GM12878 (cell line): ENCODE data around the gene ANKRD45. TPM values are rescaled to one million over a fixed set of nuclear protein-coding genes. Genes with fewer than 3 reads are reported as not detected.

Experiments used
- ATAC-seq: fragments of 200-7000 bp; cut with Tn5 transposase; 3 replicates; pipeline ENCODE4 v1.9.1; 2020; ENCODE audit warnings: mild to moderate bottlenecking, moderate library complexity
- BruUV-seq: library from RNA; stranded (reverse); fragments of 400-500 nt; replicated peaks from 2 replicates; lab custom pipeline; 2021; lab: Mats Ljungman, UMichigan
- CTCF ChIA-PET: fragments of 300-600 bp; sonication (Branson Sonifier 250); formaldehyde crosslinking; extraction: SDS; loops from one replicate; lab custom pipeline; 2021; ENCODE audit warnings: inconsistent platforms; lab: Yijun Ruan, JAX
- POLR2A ChIA-PET: fragments of 350-600 bp; formaldehyde crosslinking; extraction: SDS; loops from one replicate; lab custom pipeline; 2021; ENCODE audit warnings: inconsistent platforms; lab: Charles Lee
- RAD21 ChIA-PET: fragments of 300-600 bp; sonication (Branson Sonifier 250); formaldehyde crosslinking; loops from one replicate; lab custom pipeline; 2023; ENCODE audit warnings: antibody characterized with exemption; ENCODE audit not compliant: unreplicated experiment; lab: Charles Lee
- SMC1A ChIA-PET: fragments of 300-600 bp; sonication (Branson Sonifier 250); formaldehyde crosslinking; loops from one replicate; lab custom pipeline; 2023; ENCODE audit not compliant: unreplicated experiment, uncharacterized antibody; lab: Charles Lee
- DNase-seq: peaks from one replicate; pipeline ENCODE4 v3.0.0-alpha.2; 2011; ENCODE audit warnings: low read depth, low spot score
- FAIRE-seq: peaks from 3 replicates; lab custom pipeline; 2011; peaks lifted over from hg19 to GRCh38; lab: Jason Lieb, UNC
- H2AFZ ChIP-seq: 2 replicates; pipeline ENCODE4 v1.6.0; 2011; ENCODE audit warnings: low read depth, low read length, control low read depth; ENCODE audit not compliant: control insufficient read depth
- H3K27ac ChIP-seq: 2 replicates; pipeline ENCODE4 v1.5.1; 2011; ENCODE audit warnings: control low read depth; ENCODE audit not compliant: control insufficient read depth, insufficient read depth
- H3K27me3 ChIP-seq, 2 experiments: replicated peaks in 1 of 2; 2 replicates each; pipeline versions ENCODE4 v1.6.0 to v1.6.1; 2011; ENCODE audit warnings: low read length in 1 of 2; ENCODE audit not compliant: control insufficient read depth in 2 of 2, insufficient read depth in 2 of 2
- H3K36me3 ChIP-seq, 2 experiments: 2 replicates each; pipeline ENCODE4 v1.5.1; 2011; ENCODE audit warnings: low read length in 1 of 2; ENCODE audit not compliant: control insufficient read depth in 2 of 2, insufficient read depth in 2 of 2
- H3K4me1 ChIP-seq: 2 replicates; pipeline ENCODE4 v1.6.1; 2011; ENCODE audit warnings: mild to moderate bottlenecking, low read length, moderate library complexity, mixed read lengths; ENCODE audit not compliant: control insufficient read depth, insufficient read depth
- H3K4me2 ChIP-seq: 2 replicates; pipeline ENCODE4 v1.6.0; 2011; ENCODE audit warnings: control low read depth; ENCODE audit not compliant: control insufficient read depth, insufficient read depth
- H3K4me3 ChIP-seq: fragments of 200-600 bp; sonication (generic); 2 replicates; pipeline ENCODE4 v1.5.1; 2016
- H3K79me2 ChIP-seq: 2 replicates; pipeline ENCODE4 v1.6.0; 2011; ENCODE audit warnings: low read length; ENCODE audit not compliant: control insufficient read depth, insufficient read depth
- H3K9ac ChIP-seq: 2 replicates; pipeline ENCODE4 v1.8.0; 2011; ENCODE audit warnings: low read length, control low read depth, mixed read lengths; ENCODE audit not compliant: control insufficient read depth, insufficient read depth
- H3K9me3 ChIP-seq: replicated peaks from 3 replicates; pipeline ENCODE4 v1.5.1; 2011; ENCODE audit warnings: mild to moderate bottlenecking, low read length; ENCODE audit not compliant: control insufficient read depth, insufficient read depth
- H4K20me1 ChIP-seq: 2 replicates; pipeline ENCODE4 v1.6.0; 2011; ENCODE audit not compliant: control insufficient read depth, insufficient read depth
- CBX5 ChIP-seq: sonication (generic); IDR thresholded peaks from 2 replicates; pipeline ENCODE4 v1.6.1; 2016; ENCODE audit warnings: low read depth, moderate library complexity, mild to moderate bottlenecking, inconsistent platforms
- CREB1 ChIP-seq: IDR thresholded peaks from 2 replicates; pipeline ENCODE4 v1.6.1; 2012; ENCODE audit warnings: low read depth, mild to moderate bottlenecking, inconsistent platforms
- ESRRA ChIP-seq: IDR thresholded peaks from 2 replicates; pipeline ENCODE4 v1.6.1; 2012; ENCODE audit warnings: mild to moderate bottlenecking, low read length, improper control_type of control experiment
- FOS ChIP-seq: IDR thresholded peaks from 3 replicates; pipeline ENCODE4 v1.6.1; 2011; ENCODE audit warnings: borderline replicate concordance; ENCODE audit not compliant: insufficient read length; ENCODE audit errors: extremely low read depth
- IKZF2 ChIP-seq, 2 experiments: fragments of 450-650 bp; IDR thresholded peaks; 2 replicates each; pipeline ENCODE4 v1.6.1; 2017; ENCODE audit warnings: mild to moderate bottlenecking in 2 of 2, moderate library complexity in 2 of 2
- KLF5 ChIP-seq: fragments of 450-650 bp; IDR thresholded peaks from 2 replicates; pipeline ENCODE4 v1.6.1; 2014; ENCODE audit warnings: mild to moderate bottlenecking; ENCODE audit not compliant: partially characterized antibody
- MTA3 ChIP-seq: IDR thresholded peaks from 2 replicates; pipeline ENCODE4 v1.6.1; 2012; ENCODE audit warnings: low read length, inconsistent platforms, borderline replicate concordance
- NKRF ChIP-seq: fragments of 450-650 bp; conservative IDR thresholded peaks from 2 replicates; pipeline ENCODE4 v1.6.1; 2017; ENCODE audit warnings: mild to moderate bottlenecking, moderate library complexity
- NR2C1 ChIP-seq: fragments of 450-650 bp; IDR thresholded peaks from 2 replicates; pipeline ENCODE4 v1.6.1; 2017; ENCODE audit warnings: antibody characterized with exemption, mild to moderate bottlenecking, moderate library complexity
- PAX5 ChIP-seq: IDR thresholded peaks from 2 replicates; pipeline ENCODE4 v1.6.1; 2011; ENCODE audit warnings: low read depth, low read length, borderline replicate concordance
- SIN3A ChIP-seq: IDR thresholded peaks from 2 replicates; pipeline ENCODE4 v1.6.1; 2012; ENCODE audit warnings: low read depth, low read length, improper control_type of control experiment
- SMAD5 ChIP-seq: IDR thresholded peaks from 2 replicates; pipeline ENCODE4 v1.6.1; 2016; ENCODE audit warnings: antibody characterized with exemption, low read depth
- SREBF2 ChIP-seq: IDR thresholded peaks from 2 replicates; pipeline ENCODE4 v1.6.1; 2012; ENCODE audit warnings: mild to moderate bottlenecking, low read length
- TARDBP ChIP-seq: IDR thresholded peaks from 2 replicates; pipeline ENCODE4 v1.6.1; 2016; ENCODE audit warnings: borderline replicate concordance
- TCF12 ChIP-seq: IDR thresholded peaks from 2 replicates; pipeline ENCODE4 v1.6.1; 2011; ENCODE audit warnings: low read depth, mild to moderate bottlenecking, low read length
- ZBTB40 ChIP-seq: fragments of 450-650 bp; IDR thresholded peaks from 2 replicates; pipeline ENCODE4 v1.6.1; 2016; ENCODE audit warnings: mild to moderate bottlenecking, moderate library complexity, borderline replicate concordance
- ZNF24 ChIP-seq: fragments of 450-650 bp; IDR thresholded peaks from 2 replicates; pipeline ENCODE4 v1.6.1; 2017; ENCODE audit warnings: antibody characterized with exemption, mild to moderate bottlenecking
- whole genome bisulfite sequencing: methylation state at CpG from one replicate; pipeline ENCODE4 v1.1.6; 2016; ENCODE audit warnings: low lambda C conversion rate; ENCODE audit not compliant: insufficient replicate concordance, insufficient coverage; ENCODE audit errors: missing lambda C conversion rate; 5-methylcytosine and 5-hydroxymethylcytosine counted together
- in situ Hi-C: fragments of 300-500 bp; cut with MboI; formaldehyde crosslinking; loops from 9 replicates; pipeline ENCODE4 v1.14.3; 2018; ENCODE audit warnings: mixed read lengths
- intact Hi-C: fragments of 100-400 bp; cut with micrococcal nuclease; formaldehyde crosslinking; loops from one replicate; pipeline ENCODE4 v1.14.2; 2022; ENCODE audit not compliant: unreplicated experiment
- polyA plus RNA-seq, 11 experiments: library from polyadenylated mRNA; depleted of rRNA in 4 of 11; unstranded in 6 of 11; stranded (reverse) in 5 of 11; fragments of >200 nt; fragmentation: Nextera tagmentation in 4 of 11; fragmentation: Illumina TruSeq in 1 of 11; extraction: Ambion mirVana in 4 of 11; extraction: Trizol in 1 of 11; gene quantifications; 1 replicate in 1 of 11; 2 replicates in 10 of 11; pipeline versions ENCODE4 v1.2.1 to v1.2.3, GENCODE V29; 2011 to 2016; ENCODE audit warnings: inconsistent platforms in 2 of 11, missing spikeins in 2 of 11, low read depth in 1 of 11
- total RNA-seq, 4 experiments: library from RNA; depleted of rRNA in 3 of 4; stranded (reverse); fragments of >200 nt in 3 of 4; fragmentation: Illumina TruSeq in 1 of 4; extraction: Trizol in 1 of 4; gene quantifications; 2 replicates each; pipeline versions ENCODE4 v1.2.1 to v1.2.3, GENCODE V29; 2013 to 2021

The ANKRD45 gene
- total and polyA plus RNA-seq, 10 of the 15 experiments (the other 5 are each of a cell fraction or from before 2014, with no cell fraction given): 0.04 to 0.15 (median 0.13) TPM; not detected in 5

GRCh38 chr1:173705117-173705516 lies 35.5 kb upstream of the ANKRD45 start:
- FAIRE-seq (no peak), DNase-seq (no peak), ATAC-seq (no peak)
- no peaks in the 10 kb centered on the region for H3K4me1 ChIP-seq
- no peak overlapping the region for H3K4me3 ChIP-seq
- no peak overlapping the region for H3K27ac ChIP-seq
- H3K9ac ChIP-seq: no peak overlapping the region
- ChIA-PET POLR2A (no interaction called here), SMC1A (no interaction called here), RAD21 (no interaction called here), CTCF (no interaction called here)
- BruUV-seq: no TSS peak
- in situ Hi-C loops (no loop called here), intact Hi-C loops (no loop called here)
- no peaks in the 10 kb centered on the region for H3K9me3 ChIP-seq
- 17% methylated on average over 5 of the region's 5 CpGs for WGBS
- H2AFZ ChIP-seq: no peak overlapping the region
- H3K4me2 ChIP-seq: no peak overlapping the region
- H3K79me2 ChIP-seq: no peaks in the 10 kb centered on the region
- H3K36me3 ChIP-seq: no peaks in the 10 kb centered on the region
- H4K20me1 ChIP-seq: no peaks in the 10 kb centered on the region
- no peaks in the 10 kb centered on the region for H3K27me3 ChIP-seq
- TF ChIP-seq FOS: no peak
- no peak for TF ChIP-seq NKRF
- no peak for TF ChIP-seq ZBTB40
- TF ChIP-seq NR2C1: no peak
- TF ChIP-seq ZNF24: no peak
- no peak for TF ChIP-seq SREBF2
- TF ChIP-seq SIN3A: no peak
- no peak for TF ChIP-seq IKZF2 (IDR thresholded peaks at IDR 0.05)
- TF ChIP-seq ESRRA: no peak
- TF ChIP-seq TARDBP: no peak
- no peak for TF ChIP-seq SMAD5
- no peak for TF ChIP-seq CREB1
- no peak for TF ChIP-seq PAX5
- no peak for TF ChIP-seq TCF12
- no peak for TF ChIP-seq MTA3
- no peak for TF ChIP-seq CBX5
- no peak for TF ChIP-seq KLF5
